Lower leg skin (tissue), 3 donors: ENCODE data around the gene EXOC7.

Experiments used
- POLR2A ChIP-seq, 2 donors: fragments of 450-650 bp; IDR thresholded peaks; one replicate each; pipeline ENCODE4 v1.6.1; 2016 to 2017; ENCODE audit warnings: antibody characterized with exemption in 2 of 2, mild to moderate bottlenecking in 1 of 2, moderate library complexity in 1 of 2
- TF ChIP-seq, protein P1 (sequence below), 3 donors: fragments of 450-650 bp; IDR thresholded peaks; one replicate each; pipeline ENCODE4 v1.5.1; 2016; ENCODE audit warnings: antibody characterized with exemption in 3 of 3, mild to moderate bottlenecking in 3 of 3, moderate library complexity in 2 of 3

DNA sequence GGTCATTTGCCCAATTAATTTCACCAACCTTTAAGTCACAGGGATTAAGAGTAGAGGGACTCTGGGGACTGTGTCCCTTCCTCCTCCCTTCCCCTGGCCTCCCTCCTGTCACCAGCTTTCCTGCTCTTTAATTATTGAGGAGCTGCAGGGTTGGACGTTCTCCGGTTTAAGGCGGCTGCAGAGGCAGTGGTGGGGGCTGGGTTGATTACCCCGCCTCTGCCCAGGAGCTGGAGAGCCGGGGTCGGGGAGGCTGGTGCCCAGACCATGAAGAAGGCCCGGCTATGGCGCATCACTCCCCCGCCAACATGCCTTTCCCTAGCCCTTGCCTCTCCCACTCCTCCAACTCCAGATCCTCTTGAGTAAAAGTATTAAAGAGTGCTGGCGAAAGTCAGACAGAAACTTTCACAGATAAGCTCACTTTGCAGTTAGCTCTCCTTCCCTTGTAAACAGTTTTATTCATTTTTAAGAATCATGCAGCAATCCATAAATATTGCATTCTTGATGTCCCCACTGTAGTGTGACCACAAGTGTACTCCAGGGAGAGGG is 38.5 kb upstream of the EXOC7 start:
- TF ChIP-seq, protein P1, sequence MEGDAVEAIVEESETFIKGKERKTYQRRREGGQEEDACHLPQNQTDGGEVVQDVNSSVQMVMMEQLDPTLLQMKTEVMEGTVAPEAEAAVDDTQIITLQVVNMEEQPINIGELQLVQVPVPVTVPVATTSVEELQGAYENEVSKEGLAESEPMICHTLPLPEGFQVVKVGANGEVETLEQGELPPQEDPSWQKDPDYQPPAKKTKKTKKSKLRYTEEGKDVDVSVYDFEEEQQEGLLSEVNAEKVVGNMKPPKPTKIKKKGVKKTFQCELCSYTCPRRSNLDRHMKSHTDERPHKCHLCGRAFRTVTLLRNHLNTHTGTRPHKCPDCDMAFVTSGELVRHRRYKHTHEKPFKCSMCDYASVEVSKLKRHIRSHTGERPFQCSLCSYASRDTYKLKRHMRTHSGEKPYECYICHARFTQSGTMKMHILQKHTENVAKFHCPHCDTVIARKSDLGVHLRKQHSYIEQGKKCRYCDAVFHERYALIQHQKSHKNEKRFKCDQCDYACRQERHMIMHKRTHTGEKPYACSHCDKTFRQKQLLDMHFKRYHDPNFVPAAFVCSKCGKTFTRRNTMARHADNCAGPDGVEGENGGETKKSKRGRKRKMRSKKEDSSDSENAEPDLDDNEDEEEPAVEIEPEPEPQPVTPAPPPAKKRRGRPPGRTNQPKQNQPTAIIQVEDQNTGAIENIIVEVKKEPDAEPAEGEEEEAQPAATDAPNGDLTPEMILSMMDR (IDR thresholded peaks at IDR 0.05): no peak
- TF ChIP-seq POLR2A (IDR thresholded peaks at IDR 0.05): no peak
